HG02840 (cell line): Measurements from ENCODE around the gene AGER.
"Not testable (repeated sequence)": the region's sequence is repeated elsewhere in the genome, so short reads cannot be mapped to it uniquely, and the experiment has no call there.

Source experiments
- ATAC-seq: cut with Tn5 transposase; IDR thresholded peaks from one replicate; pipeline ENCODE4 v1.9.1; 2021; ENCODE audit warnings: mild to moderate bottlenecking, moderate library complexity, moderate number of reproducible peaks; ENCODE audit not compliant: unreplicated experiment, low FRiP score

AGER gene

GRCh38 chr6:32200711-32201475 is 16.8 kb upstream of the AGER start:
- no peak for ATAC-seq

GRCh38 chr6:32198866-32199265 is 14.8 kb upstream of the AGER start:
- no peak for ATAC-seq

- ATAC-seq, result no peak
These were observed 14.3 kb upstream of the AGER start for GRCh38 chr6:32198345-32198696.

GRCh38 chr6:32196682-32197616 is 12.9 kb upstream of the AGER start:
- no peak for ATAC-seq

- peak; percentile 70 for ATAC-seq
These were observed 12.0 kb upstream of the AGER start for GRCh38 chr6:32195902-32196681.

- ATAC-seq, result peak; percentile 73
These were observed 11.5 kb upstream of the AGER start for GRCh38 chr6:32195652-32195901.

GRCh38 chr6:32194825-32195651 is 11.0 kb upstream of the AGER start:
- no peak for ATAC-seq

GRCh38 chr6:32194388-32194787 is 10.3 kb upstream of the AGER start:
- no peak for ATAC-seq

GRCh38 chr6:32193096-32193495 is 9.0 kb upstream of the AGER start:
- not testable (repeated sequence) for ATAC-seq

GRCh38 chr6:32192608-32193039 is 8.6 kb upstream of the AGER start, which contains the start of gene GPSM3:
Gene GPSM3 (minus strand): TSS chr6:32192643. CDS start chr6:32192513, 130 bp downstream.
- no peak for ATAC-seq

GRCh38 chr6:32191696-32192607 is 7.9 kb upstream of the AGER start:
- ATAC-seq, result no peak

- no peak for ATAC-seq
These were observed 7.0 kb upstream of the AGER start for GRCh38 chr6:32190911-32191677.

- peak; percentile 46 for ATAC-seq
These were observed 6.2 kb upstream of the AGER start, which contains the start of gene PBX2 for GRCh38 chr6:32190054-32190851. Gene PBX2 (minus strand): TSS chr6:32190202. CDS start chr6:32189915, 287 bp downstream.

GRCh38 chr6:32189742-32190053 is 5.6 kb upstream of the AGER start:
- no peak for ATAC-seq

- no peak for ATAC-seq
These were observed 5.2 kb upstream of the AGER start for GRCh38 chr6:32189069-32189741.

GRCh38 chr6:32188381-32189068 is 4.5 kb upstream of the AGER start:
- ATAC-seq, result no peak
